Activated T-helper 1 cell treated with anti-CD3 and anti-CD28 coated beads, Interleukin-2, amount 50 U/mL, for 16 hours (primary cell): Measurements from ENCODE around the gene TRIM50.
"Not testable (repeated sequence)": the region's sequence is repeated elsewhere in the genome, so short reads cannot be mapped to it uniquely, and the experiment has no call there.

Experiments
- DNase-seq, 2 donors: peaks; one replicate each; pipeline ENCODE4 v3.0.0-alpha.2; 2020; ENCODE audit warnings: low read depth in 1 of 2, low spot score in 1 of 2

The TRIM50 gene

DNA sequence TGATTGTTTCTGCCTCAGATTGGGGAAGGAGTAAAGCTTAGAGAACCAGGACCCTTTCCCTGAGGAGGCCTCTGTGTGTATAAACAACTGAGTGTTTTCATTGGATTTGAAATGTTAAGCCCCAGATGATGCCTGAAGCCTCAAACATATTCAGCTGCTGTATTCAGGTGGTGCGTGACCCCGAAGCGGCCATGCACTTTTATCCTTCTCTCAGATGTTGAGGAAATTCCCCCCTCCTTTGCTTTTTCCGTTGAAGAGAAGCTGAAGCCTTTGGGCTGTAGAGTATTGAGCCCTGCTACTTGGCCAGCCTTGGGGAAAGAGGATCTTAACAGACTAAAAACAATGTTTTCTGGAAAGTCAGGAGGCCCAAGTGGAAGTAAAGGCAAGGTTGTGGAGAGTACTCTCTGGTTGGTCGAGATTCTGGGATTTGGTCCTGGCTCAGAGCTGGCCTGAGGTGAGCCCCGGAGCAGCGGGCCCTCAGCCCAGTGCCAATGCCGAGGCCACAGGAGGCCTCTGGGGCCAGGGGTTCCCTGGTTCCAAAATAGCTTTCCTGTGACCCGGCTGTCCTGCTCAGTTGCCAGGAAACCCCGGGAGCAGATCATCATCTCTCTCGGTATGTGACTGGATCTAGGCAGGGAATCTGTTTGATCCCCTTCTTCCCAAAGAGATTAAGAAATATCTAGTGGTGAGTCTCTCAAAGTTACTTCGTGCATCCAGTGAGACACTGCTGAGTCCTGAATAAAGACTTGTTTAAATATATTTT, 22.6 kb upstream of the TRIM50 start:
- DNase-seq: no peak

DNA sequence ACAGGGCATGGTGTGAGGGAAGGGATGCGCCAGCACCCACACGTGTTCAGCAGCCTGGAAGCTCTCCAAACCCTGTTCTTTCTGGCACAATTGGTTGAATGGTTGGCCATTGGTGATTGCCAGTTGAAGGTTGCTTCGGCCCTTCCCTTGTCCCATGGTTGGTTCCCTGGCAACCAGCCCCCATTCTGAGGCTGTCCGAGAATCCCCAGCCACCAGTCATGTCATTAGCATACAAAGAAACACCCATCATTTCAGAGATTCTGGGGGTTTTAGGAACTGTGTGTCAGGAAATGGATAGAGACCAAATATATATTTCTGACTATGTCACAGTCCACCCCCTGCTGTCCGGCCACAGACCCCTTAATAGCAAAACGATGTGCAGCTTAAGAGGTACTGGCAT, 21.9 kb upstream of the TRIM50 start:
- DNase-seq: no peak

- DNase-seq: no peak
Observed at GRCh38 chr7:73345951-73346350, 18.1 kb upstream of the TRIM50 start.

DNA sequence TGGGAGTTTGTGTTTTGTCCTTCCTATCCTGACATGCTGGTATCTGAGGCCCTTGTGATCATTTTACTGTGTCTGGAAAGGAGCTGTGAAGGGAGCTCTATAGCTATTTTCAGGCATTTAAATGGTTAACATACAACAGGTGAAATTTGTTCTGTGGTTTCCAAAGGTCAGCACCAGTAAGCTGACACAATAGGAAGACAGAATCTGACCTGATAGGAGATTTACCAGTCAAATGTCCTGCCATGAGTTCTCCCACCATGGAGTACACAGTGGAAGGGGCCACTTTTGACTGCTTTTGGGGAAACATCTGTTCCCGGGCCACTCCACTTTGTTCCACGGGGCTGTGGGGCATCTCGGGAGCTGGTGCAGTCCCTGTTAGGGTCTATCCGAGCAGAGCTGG, 17.7 kb upstream of the TRIM50 start:
- DNase-seq: no peak

GRCh38 chr7:73343671-73344380, 15.9 kb upstream of the TRIM50 start:
- no peak for DNase-seq

DNA sequence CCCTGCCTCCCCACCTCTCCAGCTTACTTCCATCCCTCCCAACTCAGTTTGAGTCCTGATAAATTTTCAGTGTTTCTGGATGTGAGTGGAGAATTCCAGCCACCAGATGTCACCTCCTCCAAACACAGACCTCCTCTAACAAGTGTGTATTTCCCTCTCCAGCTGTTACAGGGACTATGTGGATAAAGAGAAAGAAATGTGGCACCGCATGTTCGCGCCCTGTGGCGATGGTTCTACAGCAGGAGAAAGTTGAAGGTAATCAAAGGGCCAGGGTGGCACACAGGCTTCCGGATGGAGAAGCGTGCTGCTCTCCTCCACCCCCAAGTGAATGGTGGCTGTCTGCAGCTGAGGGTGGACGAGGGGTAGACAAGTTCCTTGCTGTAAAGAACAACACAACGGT, 14.8 kb upstream of the TRIM50 start:
- DNase-seq: no peak

GRCh38 chr7:73341877-73342276, 14.0 kb upstream of the TRIM50 start:
- DNase-seq: no peak

DNA sequence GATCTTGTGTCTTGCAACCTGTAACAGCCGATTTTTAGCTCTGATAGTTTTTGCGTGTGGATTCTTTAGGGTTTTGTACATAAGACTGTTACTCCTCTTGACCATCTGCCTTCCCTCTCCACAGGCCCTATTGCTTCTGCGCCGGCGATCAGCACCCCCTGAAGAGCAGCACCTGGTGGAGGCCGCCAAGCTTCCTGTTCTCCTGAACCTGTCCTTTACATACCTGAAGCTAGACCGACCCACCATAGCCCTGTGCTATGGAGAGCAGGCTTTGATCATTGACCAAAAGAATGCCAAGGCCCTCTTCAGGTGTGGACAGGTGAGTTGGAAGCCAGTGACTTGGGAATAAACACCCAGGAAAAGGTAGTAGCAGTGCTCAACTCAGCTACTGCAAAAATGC, 12.6 kb upstream of the TRIM50 start:
- DNase-seq: no peak

GRCh38 chr7:73338321-73338720, 10.4 kb upstream of the TRIM50 start:
- no peak for DNase-seq

DNA sequence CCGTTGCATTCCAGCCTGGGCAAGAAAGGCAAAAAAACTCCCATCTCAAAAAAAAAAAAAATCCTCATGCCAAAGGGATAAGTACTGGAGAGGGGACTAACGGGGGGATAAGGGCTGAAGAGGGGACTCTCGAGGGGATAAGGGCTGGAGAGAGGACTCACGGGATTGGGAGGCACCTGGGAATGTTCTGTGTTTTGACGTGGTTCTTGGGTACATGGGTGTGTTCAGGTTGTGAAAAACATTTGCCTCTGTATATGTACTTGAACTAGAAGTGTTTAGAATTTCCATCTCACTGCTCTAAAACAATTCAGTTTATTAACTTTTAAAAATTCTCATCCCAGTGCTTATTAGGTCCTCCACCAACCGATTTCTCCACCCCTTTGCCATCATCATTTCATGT, 4.6 kb upstream of the TRIM50 start:
- no peak for DNase-seq

- DNase-seq: no peak
Observed at GRCh38 chr7:73330772-73331171, 2.9 kb upstream of the TRIM50 start.

- DNase-seq: no peak
Observed at GRCh38 chr7:73329861-73330581, 2.1 kb upstream of the TRIM50 start.

- no peak for DNase-seq
Observed at GRCh38 chr7:73328696-73329095, 814 bp upstream of the TRIM50 start.

DNA sequence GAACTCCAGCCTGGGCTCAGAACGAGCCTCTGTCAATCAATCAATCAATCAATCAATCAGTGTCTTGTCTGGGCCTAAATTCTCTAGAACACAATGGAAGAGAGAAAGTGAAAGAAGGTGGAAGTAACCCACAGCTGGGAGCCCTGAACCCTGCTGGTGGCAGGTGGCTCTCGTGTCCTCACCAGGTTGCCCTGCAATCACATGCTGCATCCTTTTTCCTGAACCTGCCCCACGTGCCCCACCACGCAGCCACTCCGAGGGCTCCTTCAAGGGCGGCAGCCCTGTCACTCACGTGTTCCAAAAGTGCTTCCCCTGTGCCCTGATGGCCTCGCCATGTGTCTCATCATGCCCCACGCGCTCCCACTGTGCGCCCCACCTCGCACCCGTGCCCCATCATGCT, 433 bp downstream of the TRIM50 start:
- not testable (repeated sequence) for DNase-seq

GRCh38 chr7:73325424-73325823, 2.5 kb downstream of the TRIM50 start:
- DNase-seq: not testable (repeated sequence)

DNA sequence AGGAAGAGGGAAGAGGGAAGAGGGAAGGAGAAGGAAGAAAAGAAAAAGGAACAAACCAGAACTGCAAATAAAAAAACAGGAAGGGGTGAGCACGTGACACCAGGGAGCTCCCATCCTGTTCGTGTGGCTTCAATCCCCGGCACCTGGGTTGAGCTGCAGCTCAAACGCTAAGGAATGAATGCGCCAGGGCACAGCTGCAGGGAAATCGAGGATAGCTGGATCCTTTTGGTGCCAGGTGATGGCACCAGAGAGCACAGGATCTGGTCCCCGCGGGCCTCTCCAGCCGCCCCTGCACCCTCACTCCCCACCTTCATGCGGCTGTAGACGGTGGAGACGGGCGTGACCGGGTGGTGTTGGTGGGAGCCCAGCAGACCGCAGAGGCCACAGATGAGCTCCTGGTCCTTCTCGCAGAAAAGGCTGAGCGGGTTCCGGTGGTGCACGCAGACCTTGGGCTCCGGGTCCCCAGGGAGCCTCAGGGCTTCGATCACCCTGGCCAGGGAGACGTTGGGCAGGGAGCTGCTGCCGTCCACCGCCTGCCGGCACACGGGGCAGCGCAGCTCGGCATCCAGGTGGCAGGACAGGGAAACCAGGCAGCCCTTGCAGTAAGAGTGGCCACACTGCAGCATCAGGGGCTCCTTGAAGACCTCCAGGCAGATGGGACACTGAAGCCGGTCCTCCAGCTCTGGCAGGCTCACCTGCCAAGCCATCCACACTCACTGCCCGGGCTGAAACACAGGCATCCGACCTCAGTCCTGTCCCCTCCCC, 3.6 kb downstream of the TRIM50 start:
- DNase-seq: peak in 1 of 2 donors; percentile 30

- not testable (repeated sequence) for DNase-seq
Observed at GRCh38 chr7:73323434-73324080, 4.3 kb downstream of the TRIM50 start.

DNA sequence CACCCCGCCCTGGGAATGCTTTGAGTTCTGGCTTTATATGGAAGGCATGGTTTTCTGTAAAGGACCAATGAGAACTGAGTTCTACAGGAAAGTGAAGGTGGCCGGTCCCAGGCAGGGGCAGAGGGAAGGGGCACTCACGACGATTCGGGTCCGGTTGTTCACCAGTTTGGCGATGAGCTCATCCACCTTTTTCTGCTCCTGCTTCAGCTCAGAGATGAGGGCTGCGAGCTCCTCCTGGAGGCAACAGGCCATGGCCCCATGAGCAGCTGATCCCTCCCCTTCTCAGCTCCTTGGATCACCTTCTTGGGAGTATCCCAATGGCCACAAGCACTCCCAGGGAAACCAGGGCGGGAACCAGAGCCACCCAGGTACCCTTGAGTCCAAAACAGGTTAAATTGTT, 7.9 kb downstream of the TRIM50 start:
- not testable (repeated sequence) for DNase-seq

DNA sequence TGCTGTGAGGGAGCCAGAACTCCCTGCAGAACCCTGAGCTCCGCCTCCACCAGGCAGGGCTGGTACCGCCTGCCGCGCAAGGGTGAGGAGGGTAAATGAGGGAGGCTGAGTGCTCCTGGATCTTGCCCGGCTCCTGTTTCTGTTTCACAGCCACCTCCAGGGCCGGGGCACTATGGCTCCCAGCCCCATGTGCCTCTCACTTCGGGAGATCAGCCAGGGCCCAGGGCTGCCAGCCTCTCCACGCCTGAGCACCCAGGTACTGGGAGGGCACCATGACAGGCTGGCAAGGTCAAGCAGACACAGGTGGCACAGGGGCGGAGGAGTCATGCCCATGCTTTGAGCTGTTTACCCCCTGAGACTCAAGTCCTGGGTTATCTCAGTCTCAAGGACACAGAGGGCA, 8.3 kb downstream of the TRIM50 start:
- not testable (repeated sequence) for DNase-seq

GRCh38 chr7:73318656-73319204, 9.2 kb downstream of the TRIM50 start:
- not testable (repeated sequence) for DNase-seq
